Uterus (tissue), 2 donors: ENCODE results near the gene FARP2.

ENCODE experiments used
- POLR2A ChIP-seq, 2 donors: fragments of 450-650 bp; IDR thresholded peaks; one replicate each; pipeline ENCODE4 v1.6.1; 2016; ENCODE audit warnings: antibody characterized with exemption in 2 of 2, mild to moderate bottlenecking in 1 of 2, moderate library complexity in 1 of 2
- TF ChIP-seq, protein P1 (sequence below), 4 experiments: fragments of 200-600 bp in 2 of 4; fragments of 450-650 bp in 2 of 4; sonication (generic) in 2 of 4; IDR thresholded peaks; one replicate each; pipeline ENCODE4 v1.5.1; 2016 to 2019; ENCODE audit warnings: antibody characterized with exemption in 4 of 4, mild to moderate bottlenecking in 2 of 4, moderate library complexity in 1 of 4

DNA sequence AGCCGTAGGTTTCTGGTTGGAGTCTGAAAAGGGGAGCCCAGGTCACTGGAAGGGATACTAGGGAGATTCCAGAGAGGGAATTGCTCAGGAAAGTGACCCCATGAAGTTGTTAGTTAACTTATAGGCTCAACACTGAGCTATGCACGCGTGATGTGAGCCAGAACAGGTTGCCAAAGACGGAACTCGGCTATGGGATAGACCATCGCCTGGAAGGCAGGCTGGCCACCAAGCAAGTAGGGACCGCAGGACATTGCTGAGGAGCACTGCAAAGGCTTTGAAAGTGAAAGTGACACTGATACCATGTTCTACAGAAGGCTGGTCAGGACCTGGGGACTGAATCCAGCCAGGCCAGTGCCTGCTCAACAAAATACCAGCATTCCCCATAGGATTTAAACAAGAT lies 7.3 kb downstream of the FARP2 start:
- TF ChIP-seq, protein P1, sequence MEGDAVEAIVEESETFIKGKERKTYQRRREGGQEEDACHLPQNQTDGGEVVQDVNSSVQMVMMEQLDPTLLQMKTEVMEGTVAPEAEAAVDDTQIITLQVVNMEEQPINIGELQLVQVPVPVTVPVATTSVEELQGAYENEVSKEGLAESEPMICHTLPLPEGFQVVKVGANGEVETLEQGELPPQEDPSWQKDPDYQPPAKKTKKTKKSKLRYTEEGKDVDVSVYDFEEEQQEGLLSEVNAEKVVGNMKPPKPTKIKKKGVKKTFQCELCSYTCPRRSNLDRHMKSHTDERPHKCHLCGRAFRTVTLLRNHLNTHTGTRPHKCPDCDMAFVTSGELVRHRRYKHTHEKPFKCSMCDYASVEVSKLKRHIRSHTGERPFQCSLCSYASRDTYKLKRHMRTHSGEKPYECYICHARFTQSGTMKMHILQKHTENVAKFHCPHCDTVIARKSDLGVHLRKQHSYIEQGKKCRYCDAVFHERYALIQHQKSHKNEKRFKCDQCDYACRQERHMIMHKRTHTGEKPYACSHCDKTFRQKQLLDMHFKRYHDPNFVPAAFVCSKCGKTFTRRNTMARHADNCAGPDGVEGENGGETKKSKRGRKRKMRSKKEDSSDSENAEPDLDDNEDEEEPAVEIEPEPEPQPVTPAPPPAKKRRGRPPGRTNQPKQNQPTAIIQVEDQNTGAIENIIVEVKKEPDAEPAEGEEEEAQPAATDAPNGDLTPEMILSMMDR (IDR thresholded peaks at IDR 0.05) = no peak
- TF ChIP-seq POLR2A (IDR thresholded peaks at IDR 0.05) = no peak
